Sigmoid colon (tissue), 4 donors: ENCODE measurements around the gene ATP1A3.

Experiments
- POLR2A ChIP-seq, 2 donors: fragments of 450-650 bp; IDR thresholded peaks; one replicate each; pipeline ENCODE4 v1.6.1; 2016; ENCODE audit warnings: antibody characterized with exemption in 2 of 2, mild to moderate bottlenecking in 2 of 2, moderate library complexity in 2 of 2
- POLR2AphosphoS5 ChIP-seq, 4 donors: sonication (generic); formaldehyde crosslinking; IDR thresholded peaks; one replicate each; pipeline ENCODE4 v1.6.1; 2017; ENCODE audit warnings: antibody characterized with exemption in 4 of 4

DNA sequence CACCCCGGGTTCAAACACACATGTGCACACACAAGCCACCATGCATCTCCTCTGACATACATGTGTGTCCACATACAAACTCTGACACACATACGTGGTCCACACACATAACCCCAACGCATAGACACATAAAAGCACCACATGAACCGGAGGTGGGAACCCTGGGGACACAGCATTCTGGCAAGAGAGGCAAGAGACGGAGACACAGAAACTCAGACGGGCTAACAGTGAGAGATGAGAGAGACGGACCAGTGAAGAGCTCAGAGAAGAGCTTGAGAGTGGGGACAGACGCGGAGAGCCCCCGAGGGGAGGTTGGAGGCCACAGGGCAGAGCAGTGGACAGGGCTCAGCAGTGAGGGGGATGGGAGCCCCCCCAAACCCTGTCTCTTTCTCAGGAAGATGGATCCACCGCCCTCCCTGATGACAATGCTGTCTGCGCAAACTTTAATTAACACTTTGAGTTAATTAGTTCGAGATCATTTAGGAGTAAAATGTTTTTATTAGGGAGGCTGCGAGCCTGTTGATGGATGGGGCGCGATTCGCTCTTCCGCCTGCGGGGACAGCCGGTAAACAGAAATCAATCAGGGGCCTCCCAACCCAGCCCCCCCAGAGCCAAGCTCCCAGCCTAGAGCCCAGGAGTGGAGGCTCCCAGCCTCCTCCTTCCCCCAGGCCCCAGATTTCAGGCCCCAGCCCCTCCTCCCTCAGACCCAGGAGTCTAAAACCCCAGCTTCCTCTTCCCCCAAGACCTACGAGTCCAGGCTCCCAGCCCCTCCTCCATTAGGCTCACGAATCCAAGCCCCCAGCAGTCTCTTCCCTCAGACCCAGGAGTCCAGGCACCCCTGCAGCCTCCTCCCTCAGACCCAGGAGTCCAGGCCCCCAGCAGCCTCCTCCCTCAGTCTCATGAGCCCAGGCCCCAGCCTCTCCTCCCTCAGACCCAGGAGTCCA is 56.2 kb downstream of the ATP1A3 start:
- TF ChIP-seq POLR2A (IDR thresholded peaks at IDR 0.05) (no peak), POLR2AphosphoS5 (IDR thresholded peaks at IDR 0.05) (no peak)
